ENCODE data around the gene QRFP.

GRCh38 chr9:130881516-130881915 is 15.1 kb downstream of the QRFP start:
- TF ChIP-seq, protein P1, sequence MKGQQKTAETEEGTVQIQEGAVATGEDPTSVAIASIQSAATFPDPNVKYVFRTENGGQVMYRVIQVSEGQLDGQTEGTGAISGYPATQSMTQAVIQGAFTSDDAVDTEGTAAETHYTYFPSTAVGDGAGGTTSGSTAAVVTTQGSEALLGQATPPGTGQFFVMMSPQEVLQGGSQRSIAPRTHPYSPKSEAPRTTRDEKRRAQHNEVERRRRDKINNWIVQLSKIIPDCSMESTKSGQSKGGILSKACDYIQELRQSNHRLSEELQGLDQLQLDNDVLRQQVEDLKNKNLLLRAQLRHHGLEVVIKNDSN (IDR thresholded peaks at IDR 0.05): no peak
- TF ChIP-seq CEBPB (IDR thresholded peaks at IDR 0.05) (no peak), EP300 (IDR thresholded peaks at IDR 0.05; ENCODE audit: borderline replicate concordance) (no peak), RAD21 (IDR thresholded peaks at IDR 0.05; ENCODE audit: low read depth) (no peak), REST (IDR thresholded peaks at IDR 0.05; ENCODE audit: low read depth) (no peak), TCF12 (IDR thresholded peaks at IDR 0.05; ENCODE audit: low read depth) (no peak), YY1 (IDR thresholded peaks at IDR 0.05; ENCODE audit: low read depth) (no peak), FOXM1 (IDR thresholded peaks at IDR 0.05; ENCODE audit: borderline replicate concordance, low read depth) (no peak), CREB1 (IDR thresholded peaks at IDR 0.05; ENCODE audit: low read depth) (no peak)
